ENCODE results near the gene ALPG. TPM values are rescaled to one million over a fixed set of nuclear protein-coding genes. Genes with fewer than 3 reads are reported as not detected.

ALPG gene
- total RNA-seq, 1 experiment from 2014 or later, result 0.10 TPM

GRCh38 chr2:232438091-232438490 is 31.4 kb downstream of the ALPG start:
- ChIA-PET CTCF (interaction anchor here (0.6 to 1.2 kb wide), 3 partner anchors 9 to 538 kb away, joined by 3 read pairs; no protein-coding TSS in a partner anchor), RAD21 (ENCODE audit: low non-redundant PET in 1 of 2, low total read pairs in 2 of 2, uncharacterized antibody in 2 of 2, unreplicated experiment in 2 of 2) (no interaction called here), POLR2A (no interaction called here)
- no TSS peak for BruUV-seq (replicated peaks)
- Histone ChIP-seq H3K27me3 (ENCODE audit: insufficient read depth, low read length) (no peaks in the 10 kb centered on the region), H3K9ac (ENCODE audit: low read length) (no peak overlapping the region), H3K4me2 (ENCODE audit: low read length) (no peak overlapping the region), H3K4me1 (ENCODE audit: control insufficient read depth in 1 of 2, insufficient read depth in 2 of 2, low read length in 2 of 2) (peaks cover 0 to 3% of the 10 kb centered on the region in 2 experiments; a peak in 1 of 4 replicates), H3K9me2 (ENCODE audit: insufficient read depth) (no peaks in the 10 kb centered on the region), H3K36me3 (ENCODE audit: control insufficient read depth in 1 of 2, insufficient read depth in 2 of 2, low read length in 2 of 2) (no peaks in the 10 kb centered on the region), H3K4me3 (replicated peaks in 1 of 2; ENCODE audit: low read depth in 1 of 2, low read length in 2 of 2) (no peak overlapping the region), H4K20me1 (ENCODE audit: insufficient read depth) (no peaks in the 10 kb centered on the region), H3K27ac (ENCODE audit: low read depth, low read length) (no peak overlapping the region), H3K79me2 (ENCODE audit: insufficient read depth, low read length) (no peaks in the 10 kb centered on the region), H2AFZ (ENCODE audit: low read depth, low read length, poor library complexity, severe bottlenecking) (no peak overlapping the region), H3K9me3 (ENCODE audit: control insufficient read depth in 1 of 2, insufficient read depth in 1 of 2, low read depth in 1 of 2, low read length in 2 of 2) (no peaks in the 10 kb centered on the region)
- TF ChIP-seq EZH2 (IDR thresholded peaks at IDR 0.05) (no peak), EGR1 (IDR thresholded peaks at IDR 0.05; ENCODE audit: low read depth) (no peak), JUND (IDR thresholded peaks at IDR 0.05) (no peak), ZFX (IDR thresholded peaks at IDR 0.05) (no peak)
- intact Hi-C loops (cut with micrococcal nuclease), result no loop called here
- DNase-seq (ENCODE audit: low read depth, low spot score) (no peak), ATAC-seq (no peak)

- H3K9me3 ChIP-seq (ENCODE audit: control insufficient read depth in 1 of 2, insufficient read depth in 1 of 2, low read depth in 1 of 2, low read length in 2 of 2), result no peaks in the 10 kb centered on the region
- CTCF ChIA-PET, result interaction anchor here (1.0 to 2.2 kb wide), 8 partner anchors 13 to 589 kb away, joined by 3 to 14 read pairs (median 6); no protein-coding TSS in a partner anchor
- no peaks in the 10 kb centered on the region for H3K36me3 ChIP-seq (ENCODE audit: control insufficient read depth in 1 of 2, insufficient read depth in 2 of 2, low read length in 2 of 2)
- no peak overlapping the region for H3K4me3 ChIP-seq (replicated peaks in 1 of 2; ENCODE audit: low read depth in 1 of 2, low read length in 2 of 2)
- no peaks in the 10 kb centered on the region for H3K79me2 ChIP-seq (ENCODE audit: insufficient read depth, low read length)
- H4K20me1 ChIP-seq (ENCODE audit: insufficient read depth), result no peaks in the 10 kb centered on the region
- no peak overlapping the region for H3K27ac ChIP-seq (ENCODE audit: low read depth, low read length)
- peak; percentile 80 for ATAC-seq
- H3K4me1 ChIP-seq (ENCODE audit: control insufficient read depth in 1 of 2, insufficient read depth in 2 of 2, low read length in 2 of 2), result peaks cover 0 to 6% of the 10 kb centered on the region in 2 experiments; a peak in 2 of 4 replicates
- POLR2A ChIA-PET, result no interaction called here
- H3K9ac ChIP-seq (ENCODE audit: low read length), result no peak overlapping the region
- no peaks in the 10 kb centered on the region for H3K9me2 ChIP-seq (ENCODE audit: insufficient read depth)
- no peaks in the 10 kb centered on the region for H3K27me3 ChIP-seq (ENCODE audit: insufficient read depth, low read length)
- intact Hi-C loops (cut with micrococcal nuclease), result no loop called here
- RAD21 ChIA-PET (ENCODE audit: low non-redundant PET in 1 of 2, low total read pairs in 2 of 2, uncharacterized antibody in 2 of 2, unreplicated experiment in 2 of 2), result interaction anchor here in 1 of 2 experiments (1.0 kb wide), 1 partner anchor 72 kb away, joined by 4 read pairs; no protein-coding TSS in a partner anchor
- no TSS peak for BruUV-seq (replicated peaks)
- H3K4me2 ChIP-seq (ENCODE audit: low read length), result no peak overlapping the region
- no peak overlapping the region for H2AFZ ChIP-seq (ENCODE audit: low read depth, low read length, poor library complexity, severe bottlenecking)
- no peak for DNase-seq (ENCODE audit: low read depth, low spot score)
- no peak for TF ChIP-seq FOSL1 (IDR thresholded peaks at IDR 0.05; ENCODE audit: low read depth)
- TF ChIP-seq CBX3 (IDR thresholded peaks at IDR 0.05; ENCODE audit: low read depth), result no peak
- TF ChIP-seq EZH2phosphoT487 (IDR thresholded peaks at IDR 0.05; ENCODE audit: borderline replicate concordance), result no peak
- TF ChIP-seq SIN3A (IDR thresholded peaks at IDR 0.05; ENCODE audit: low read depth), result no peak
- TF ChIP-seq CTCF (IDR thresholded peaks at IDR 0.05 in 2 of 3, conservative IDR thresholded peaks at IDR 0.05 in 1 of 3; ENCODE audit: borderline replicate concordance in 1 of 3, insufficient read depth in 1 of 3, low read depth in 2 of 3, low read length in 2 of 3), result peak in 2 of 3 experiments; percentile 33 to 46; a peak in 3 of 6 replicates
- no peak for TF ChIP-seq SP1 (IDR thresholded peaks at IDR 0.05; ENCODE audit: low read depth)
- TF ChIP-seq CEBPB (IDR thresholded peaks at IDR 0.05; ENCODE audit: low read depth), result no peak
- no peak for TF ChIP-seq MAX (IDR thresholded peaks at IDR 0.05)
- TF ChIP-seq RAD21 (IDR thresholded peaks at IDR 0.05; ENCODE audit: low read depth), result peak; percentile 59
- TF ChIP-seq ATF3 (IDR thresholded peaks at IDR 0.05), result no peak
- TF ChIP-seq ZNF274 (IDR thresholded peaks at IDR 0.05; ENCODE audit: low read depth, low read length), result no peak
- no peak for TF ChIP-seq EZH2 (IDR thresholded peaks at IDR 0.05)
Observed at GRCh38 chr2:232438951-232439757, 32.5 kb downstream of the ALPG start.

All from HCT116 (cell line).